ENCODE data around the gene TMEM125. TPM values are rescaled to one million over a fixed set of nuclear protein-coding genes. Genes with fewer than 3 reads are reported as not detected.

Gene TMEM125
- total RNA-seq (under 1 TPM in 5 of 10 donors, not detected in 5; 0.15 to 0.37 (median 0.26) TPM), polyA plus RNA-seq (under 1 TPM in 1 of 2 donors, not detected in 1; 0.16 TPM)
- long read RNA-seq, donor 1: 0 reads
- long read RNA-seq, donor 2: 0 reads
- long read RNA-seq, donor 3: 0 reads

GRCh38 chr1:43269627-43270375, at the start of gene TMEM125:
Gene TMEM125 (plus strand): TSS chr1:43269983. CDS start chr1:43272723, 2,740 bp downstream.
- WGBS, 2 donors: 81 to 87% methylated on average over 7 of the region's 7 CpGs
- no peak for TF ChIP-seq CTCF (IDR thresholded peaks at IDR 0.05)
- Histone ChIP-seq H3K27ac (no peak within 1 kb of the TSS), H3K9me3 (no peaks in the 10 kb centered on the region), H3K36me3 (no peaks in the 10 kb centered on the region), H3K4me1 (peaks cover 0 to 18% (median 12%) of the 10 kb centered on the region in 9 donors), H3K4me3 (peak within 1 kb of the TSS in 5 of 10 donors; percentile 6 to 31 (median 22)), H3K27me3 (peaks cover 0 to 9% (median 7%) of the 10 kb centered on the region in 7 donors)
- intact Hi-C loops (cut with DNase I): no loop called here
- DNase-seq (no peak), ATAC-seq (no peak)

- intact Hi-C loops (cut with DNase I): loop anchor here in 2 of 10 donors (10.0 kb wide), 2 partner anchors 394 to 444 kb away; no protein-coding TSS in a partner anchor
- 70 to 75% methylated on average over 7 of the region's 7 CpGs for WGBS, 2 donors
Observed at GRCh38 chr1:43220905-43221778, 48.6 kb upstream of the TMEM125 start.

GRCh38 chr1:43221797-43222196, 48.0 kb upstream of the TMEM125 start:
- TF ChIP-seq CTCF (IDR thresholded peaks at IDR 0.05): no peak
- intact Hi-C loops (cut with DNase I): loop anchor here in 2 of 10 donors (10.0 kb wide), 2 partner anchors 393 to 443 kb away; no protein-coding TSS in a partner anchor
- no peak for ATAC-seq
- no peak for DNase-seq
- Histone ChIP-seq H3K36me3 (no peaks in the 10 kb centered on the region), H3K4me3 (no peak overlapping the region), H3K9me3 (no peaks in the 10 kb centered on the region), H3K27ac (no peak overlapping the region), H3K4me1 (peaks cover 0 to 6% (median 0%) of the 10 kb centered on the region in 9 donors), H3K27me3 (no peaks in the 10 kb centered on the region)
- WGBS, 2 donors: 97 to 100% methylated on average over 1 of the region's 1 CpG

More at GRCh38 chr1:43220905-43221778, 48.6 kb upstream of the TMEM125 start:
- ATAC-seq (peak in 1 of 8 donors; percentile 34), DNase-seq (no peak)
- no peak overlapping the region for H3K4me3 ChIP-seq
- no peak overlapping the region for H3K27ac ChIP-seq
- H3K9me3 ChIP-seq: no peaks in the 10 kb centered on the region
- no peak for TF ChIP-seq CTCF (IDR thresholded peaks at IDR 0.05)
- H3K27me3 ChIP-seq: no peaks in the 10 kb centered on the region
- H3K4me1 ChIP-seq: peaks cover 0 to 6% (median 0%) of the 10 kb centered on the region in 9 donors
- H3K36me3 ChIP-seq: no peaks in the 10 kb centered on the region

GRCh38 chr1:43222879-43223278, 46.9 kb upstream of the TMEM125 start:
- intact Hi-C loops (cut with DNase I): loop anchor here in 2 of 10 donors (10.0 kb wide), 2 partner anchors 392 to 442 kb away; no protein-coding TSS in a partner anchor
- Histone ChIP-seq H3K36me3 (no peaks in the 10 kb centered on the region), H3K27me3 (no peaks in the 10 kb centered on the region), H3K4me3 (no peak overlapping the region), H3K9me3 (no peaks in the 10 kb centered on the region), H3K4me1 (peaks cover 0 to 9% (median 2%) of the 10 kb centered on the region in 9 donors), H3K27ac (no peak overlapping the region)
- ATAC-seq (no peak), DNase-seq (no peak)
- TF ChIP-seq CTCF (IDR thresholded peaks at IDR 0.05): no peak
- WGBS, 2 donors: 80 to 89% methylated on average over 9 of the region's 9 CpGs
